HG03196 (cell line): Measurements from ENCODE around the gene PYGL.
"Not testable (repeated sequence)": the region's sequence is repeated elsewhere in the genome, so short reads cannot be mapped to it uniquely, and the experiment has no call there.

Source experiments
- ATAC-seq: cut with Tn5 transposase; IDR thresholded peaks from one replicate; pipeline ENCODE4 v1.9.1; 2021; ENCODE audit not compliant: unreplicated experiment

The PYGL gene

GRCh38 chr14:50943943-50944646 lies at the start of gene PYGL:
PYGL (minus strand) TSS chr14:50944483; CDS start chr14:50944403, 80 bp downstream.
- ATAC-seq = no peak

GRCh38 chr14:50985859-50986331 lies 41.6 kb upstream of the PYGL start:
- no peak for ATAC-seq

- no peak for ATAC-seq
These were observed 41.0 kb upstream of the PYGL start for GRCh38 chr14:50985124-50985858.

DNA sequence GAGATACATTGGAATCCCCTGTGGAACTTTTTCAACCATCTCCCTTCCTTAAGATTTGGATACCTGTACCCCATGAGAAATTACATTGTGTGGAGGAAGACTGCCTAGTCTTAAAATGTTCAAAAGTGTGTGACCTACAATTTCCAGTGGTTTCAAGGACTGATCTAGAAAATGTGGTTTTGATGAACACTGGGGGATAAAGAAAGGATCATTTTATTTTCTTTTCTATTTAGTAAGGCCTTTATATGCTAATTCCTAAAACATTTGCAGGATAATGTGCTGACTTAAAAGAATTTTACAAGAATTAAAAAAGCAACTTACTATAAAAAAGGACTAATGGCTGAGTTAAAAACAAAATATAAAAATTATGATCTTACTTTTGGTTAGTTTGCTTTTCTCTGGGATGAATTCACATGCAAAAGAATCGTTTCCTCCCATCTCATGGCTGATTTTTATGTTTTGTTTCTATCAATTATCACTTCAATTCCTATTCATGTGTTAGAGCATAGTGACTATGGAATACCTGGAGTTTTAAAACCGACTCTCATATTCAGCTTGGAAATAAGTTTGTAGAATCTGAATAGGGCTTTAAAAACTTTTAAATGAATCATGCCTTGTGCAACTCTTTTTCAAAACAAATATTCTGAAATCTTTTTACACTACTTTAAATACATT lies 39.9 kb upstream of the PYGL start:
- no peak for ATAC-seq

- ATAC-seq = no peak
These were observed 35.9 kb upstream of the PYGL start for GRCh38 chr14:50979941-50980850.

DNA sequence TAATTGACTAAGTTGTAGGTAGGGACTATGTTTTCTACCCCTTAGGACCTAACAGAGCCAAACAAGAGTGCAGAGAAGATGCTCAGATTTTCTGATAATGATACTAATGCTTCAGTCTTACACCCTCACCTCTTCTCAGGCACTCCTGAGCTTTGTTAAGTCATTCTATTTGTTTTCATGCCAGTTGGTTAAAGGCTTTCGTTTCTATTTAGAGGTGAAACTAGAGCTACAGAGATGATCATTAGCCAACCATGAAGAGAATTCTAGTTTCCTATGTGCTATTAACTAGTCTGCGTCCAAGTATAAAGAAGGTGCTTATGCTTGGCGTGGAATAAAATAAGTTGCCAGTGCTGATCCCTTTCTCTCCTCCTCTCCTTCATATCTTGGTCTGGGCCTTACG lies 34.6 kb upstream of the PYGL start:
- peak; percentile 84 for ATAC-seq

GRCh38 chr14:50978529-50978871 lies 34.2 kb upstream of the PYGL start:
- no peak for ATAC-seq

- peak; percentile 50 for ATAC-seq
These were observed 33.7 kb upstream of the PYGL start for GRCh38 chr14:50977863-50978528.

DNA sequence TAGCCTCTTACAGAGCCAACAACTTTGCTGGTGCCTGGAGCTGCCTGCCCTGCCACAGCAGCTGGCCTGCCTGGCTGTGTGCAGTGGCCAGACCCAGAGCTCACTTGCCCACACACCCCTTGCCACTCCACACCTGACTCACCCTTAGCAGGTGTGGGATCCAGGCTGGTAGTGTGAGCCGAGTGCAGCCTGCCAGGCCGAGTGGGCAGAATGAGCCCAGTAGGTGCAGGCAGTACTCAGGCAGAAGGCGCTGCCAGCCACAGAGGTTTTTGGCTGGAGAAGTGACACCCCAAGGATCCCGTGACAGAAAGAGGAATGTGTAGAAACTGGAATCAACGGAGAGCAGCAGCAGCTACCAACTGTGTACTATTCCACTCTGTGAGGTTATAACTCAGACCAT lies 29.8 kb upstream of the PYGL start:
- ATAC-seq = no peak

- ATAC-seq = no peak
These were observed 28.5 kb upstream of the PYGL start for GRCh38 chr14:50972734-50973133.

DNA sequence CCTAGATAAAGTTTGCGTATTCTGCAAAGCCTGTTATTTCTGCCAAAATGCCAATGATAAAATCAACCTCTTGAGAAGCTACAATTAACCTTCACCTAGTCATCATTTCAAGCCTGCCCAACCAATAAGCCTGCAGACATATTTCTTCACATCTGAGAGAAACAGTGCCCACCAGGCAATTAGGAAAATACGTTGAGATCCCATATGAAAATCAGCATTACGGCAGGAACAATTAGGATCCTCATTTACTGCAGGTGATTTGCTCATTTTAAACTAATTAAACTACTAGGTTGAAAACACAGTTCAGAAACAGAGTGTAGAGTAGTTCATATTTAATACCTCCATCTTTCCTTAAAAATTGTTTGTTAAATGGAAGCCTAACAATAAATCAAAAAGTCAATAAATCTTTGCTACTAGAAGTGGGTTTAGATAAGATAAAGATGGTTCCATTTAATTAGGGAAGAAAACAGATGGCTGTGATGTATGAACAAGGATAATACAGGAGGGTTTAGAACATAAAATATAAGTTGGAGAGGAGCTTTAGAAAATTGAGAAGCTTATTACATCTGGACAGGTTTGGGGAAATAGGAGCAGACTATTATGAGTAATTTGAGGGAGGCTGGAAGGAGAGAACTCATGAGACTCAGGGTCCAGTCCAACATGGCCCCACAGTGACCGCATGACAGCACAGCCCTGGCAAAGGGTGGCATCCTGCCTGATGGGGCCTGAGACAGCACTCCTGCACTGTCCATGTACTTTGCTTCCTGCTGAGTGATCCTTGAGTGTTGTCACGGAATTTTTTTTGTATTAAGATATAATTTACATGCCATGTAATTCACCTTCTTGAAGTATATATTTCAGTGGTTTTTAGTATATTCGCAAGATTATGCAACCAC lies 26.9 kb upstream of the PYGL start:
- ATAC-seq = no peak

GRCh38 chr14:50967790-50968189 lies 23.5 kb upstream of the PYGL start:
- no peak for ATAC-seq

- ATAC-seq = no peak
These were observed 22.8 kb upstream of the PYGL start for GRCh38 chr14:50967103-50967502.

DNA sequence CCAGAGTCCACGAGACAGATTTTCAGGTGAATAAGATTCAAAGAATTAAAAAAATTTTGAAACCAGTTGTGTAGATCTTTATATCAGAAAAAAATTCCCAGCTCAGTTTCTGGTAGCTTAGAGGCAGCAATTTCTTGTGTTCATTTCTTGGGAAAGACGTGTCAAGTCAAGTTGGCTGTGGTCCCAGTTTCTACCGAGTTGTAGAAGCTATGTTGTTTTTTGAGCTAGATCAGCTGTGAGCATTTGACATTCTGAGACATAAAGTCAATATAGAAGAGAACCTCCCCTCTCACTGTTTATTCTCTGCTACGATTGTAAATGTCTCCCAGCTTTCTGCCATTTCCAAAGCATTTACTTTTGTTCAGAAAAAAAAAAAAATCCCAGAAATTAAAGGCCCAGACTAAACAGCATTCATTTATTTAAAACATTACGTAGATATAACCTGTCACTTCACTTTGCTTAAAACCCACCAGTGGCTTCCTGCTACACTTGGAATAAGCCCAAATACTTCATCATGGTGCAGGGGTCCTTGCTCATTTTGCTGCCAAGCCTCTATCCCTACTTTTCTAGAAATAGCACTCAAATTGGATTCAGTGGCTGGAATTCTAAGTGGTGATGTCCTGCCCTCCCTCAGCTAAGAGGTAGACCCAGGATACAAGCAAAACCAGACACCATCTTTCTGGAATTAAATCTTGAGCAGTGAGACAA lies 20.6 kb upstream of the PYGL start:
- ATAC-seq = no peak

DNA sequence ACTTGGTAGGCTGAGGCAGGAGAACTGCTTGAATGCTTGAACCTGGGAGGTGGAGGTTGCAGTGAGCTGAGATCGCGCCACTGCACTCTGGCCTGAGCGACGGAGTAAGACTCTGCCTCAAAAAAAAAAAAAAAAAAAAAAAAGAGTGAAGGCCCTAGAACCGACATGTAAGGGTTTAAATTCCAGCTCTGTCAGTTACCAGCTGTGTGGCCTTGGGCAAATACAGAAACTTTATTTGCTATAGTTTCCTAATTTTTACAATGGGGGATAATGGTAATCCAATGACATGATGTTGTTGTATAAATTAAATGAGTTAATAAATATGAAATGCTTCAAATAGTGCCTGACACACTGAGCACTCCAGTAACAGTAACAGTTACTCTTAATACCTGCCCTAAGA lies 19.6 kb upstream of the PYGL start:
- no peak for ATAC-seq

DNA sequence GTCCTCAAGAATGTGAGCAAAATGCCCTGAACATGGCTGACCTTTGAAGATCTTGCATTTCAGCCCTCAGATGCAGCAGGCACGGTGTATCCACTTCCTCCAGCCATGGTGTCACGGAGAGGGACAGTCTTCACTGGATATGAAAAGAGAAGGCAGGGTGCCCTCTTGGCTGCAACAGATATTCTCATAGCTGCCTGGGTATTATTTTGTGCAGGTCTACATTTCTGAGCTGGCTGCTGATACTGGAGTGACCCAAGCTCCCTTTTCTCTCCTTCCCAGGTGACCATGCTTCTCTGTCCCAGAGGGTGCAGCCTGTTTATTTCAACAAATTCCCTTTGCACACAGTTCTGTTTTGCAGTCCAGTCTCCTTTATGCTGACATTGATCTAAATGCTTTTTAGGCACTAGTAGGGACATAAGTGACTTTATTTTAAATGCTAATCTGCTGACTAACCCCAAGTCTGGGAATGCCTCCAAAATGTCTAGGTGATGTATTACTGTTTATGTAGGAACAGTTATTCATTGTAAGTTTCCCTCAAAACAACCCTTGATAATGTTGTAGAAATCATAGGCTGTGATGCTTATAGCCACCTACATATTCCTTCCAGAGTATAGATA lies 17.4 kb upstream of the PYGL start:
- no peak for ATAC-seq

- ATAC-seq = no peak
These were observed 13.0 kb upstream of the PYGL start for GRCh38 chr14:50957296-50957695.

- not testable (repeated sequence) for ATAC-seq
These were observed 12.1 kb upstream of the PYGL start for GRCh38 chr14:50956421-50956820.
